Measurements from ENCODE around the gene HSD17B13. TPM values are rescaled to one million over a fixed set of nuclear protein-coding genes. Genes with fewer than 3 reads are reported as not detected.
"Not testable (repeated sequence)": the region's sequence is repeated elsewhere in the genome, so short reads cannot be mapped to it uniquely, and the experiment has no call there.

HSD17B13 gene
- total RNA-seq, 2 donors from 2014 or later: 0.58 TPM; not detected in 1

DNA sequence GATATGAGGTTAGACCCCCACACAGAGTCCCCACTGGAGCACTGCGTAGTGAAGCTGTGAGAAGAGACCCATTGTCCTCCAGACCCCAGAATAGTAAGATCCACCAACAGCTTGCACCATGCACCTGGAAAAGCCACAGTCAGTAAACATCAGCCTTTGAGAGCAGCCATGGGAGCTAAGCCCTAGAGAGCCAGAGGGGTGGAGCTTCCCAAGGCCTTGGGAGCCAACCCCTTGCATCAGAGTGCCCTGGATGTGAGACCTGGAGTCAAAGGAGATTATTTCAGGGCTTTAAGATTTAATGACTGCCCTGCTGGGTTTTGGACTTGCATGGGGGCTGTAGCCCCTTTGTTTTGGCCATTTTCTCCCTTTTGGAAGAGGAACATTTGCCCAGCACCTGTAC, 35.7 kb downstream of the HSD17B13 start:
- Histone ChIP-seq H3K36me3 (ENCODE audit: control insufficient read depth, insufficient read depth, low read length) (no peaks in the 10 kb centered on the region), H3K27ac (ENCODE audit: low read depth, low read length) (no peak overlapping the region), H3K9ac (ENCODE audit: extremely low read depth, low read length, poor library complexity, severe bottlenecking) (no peak overlapping the region), H3K4me3 (ENCODE audit: low read length) (no peak overlapping the region), H3K9me3 (ENCODE audit: control insufficient read depth, low read length) (peaks cover 8% of the 10 kb centered on the region), H3K4me1 (ENCODE audit: control insufficient read depth, insufficient read depth, low read length) (no peaks in the 10 kb centered on the region), H3K27me3 (ENCODE audit: control insufficient read depth, insufficient read depth, low read length, poor library complexity, severe bottlenecking) (no peaks in the 10 kb centered on the region)
- DNase-seq: no peak
- WGBS, 2 experiments (ENCODE audit: insufficient coverage in 1 of 2, insufficient read length in 1 of 2): 90 to 100% methylated on average over 1 of the region's 1 CpG
- Mint-ChIP-seq H3K27ac (no peak overlapping the region), H3K27me3 (ENCODE audit: insufficient read depth) (no peaks in the 10 kb centered on the region), H3K36me3 (ENCODE audit: low read depth) (peaks cover 4% of the 10 kb centered on the region), H3K4me3 (no peak overlapping the region), H3K9me3 (peaks cover 57% of the 10 kb centered on the region), H3K4me1 (no peaks in the 10 kb centered on the region)
- TF ChIP-seq, protein P1, sequence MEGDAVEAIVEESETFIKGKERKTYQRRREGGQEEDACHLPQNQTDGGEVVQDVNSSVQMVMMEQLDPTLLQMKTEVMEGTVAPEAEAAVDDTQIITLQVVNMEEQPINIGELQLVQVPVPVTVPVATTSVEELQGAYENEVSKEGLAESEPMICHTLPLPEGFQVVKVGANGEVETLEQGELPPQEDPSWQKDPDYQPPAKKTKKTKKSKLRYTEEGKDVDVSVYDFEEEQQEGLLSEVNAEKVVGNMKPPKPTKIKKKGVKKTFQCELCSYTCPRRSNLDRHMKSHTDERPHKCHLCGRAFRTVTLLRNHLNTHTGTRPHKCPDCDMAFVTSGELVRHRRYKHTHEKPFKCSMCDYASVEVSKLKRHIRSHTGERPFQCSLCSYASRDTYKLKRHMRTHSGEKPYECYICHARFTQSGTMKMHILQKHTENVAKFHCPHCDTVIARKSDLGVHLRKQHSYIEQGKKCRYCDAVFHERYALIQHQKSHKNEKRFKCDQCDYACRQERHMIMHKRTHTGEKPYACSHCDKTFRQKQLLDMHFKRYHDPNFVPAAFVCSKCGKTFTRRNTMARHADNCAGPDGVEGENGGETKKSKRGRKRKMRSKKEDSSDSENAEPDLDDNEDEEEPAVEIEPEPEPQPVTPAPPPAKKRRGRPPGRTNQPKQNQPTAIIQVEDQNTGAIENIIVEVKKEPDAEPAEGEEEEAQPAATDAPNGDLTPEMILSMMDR (conservative IDR thresholded peaks at IDR 0.05): no peak

DNA sequence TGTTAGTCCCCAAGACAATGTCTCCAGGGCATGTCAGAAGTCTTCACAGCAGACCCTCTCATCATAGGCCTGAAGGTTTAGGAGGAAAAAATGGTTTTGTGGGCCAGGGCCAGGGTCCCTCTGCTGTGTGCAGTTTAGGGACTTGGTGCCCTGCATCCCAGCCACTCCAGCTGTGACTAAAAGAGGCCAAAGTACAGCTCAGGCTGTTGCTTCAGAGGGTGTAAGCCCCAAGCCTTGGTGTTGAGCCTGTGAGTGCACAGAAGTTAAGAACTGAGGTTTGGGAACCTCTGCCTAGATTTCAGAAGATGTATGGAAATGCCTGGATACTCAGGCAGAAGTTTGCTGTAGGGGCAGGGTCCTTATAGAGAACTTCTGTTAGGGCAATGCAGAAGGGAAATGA, 38.4 kb downstream of the HSD17B13 start:
- H3K4me3 ChIP-seq (ENCODE audit: low read length); H3K4me3 Mint-ChIP-seq; H3K36me3 ChIP-seq (ENCODE audit: control insufficient read depth, insufficient read depth, low read length); H3K4me1 Mint-ChIP-seq; H3K9me3 ChIP-seq (ENCODE audit: control insufficient read depth, low read length); H3K9ac ChIP-seq (ENCODE audit: extremely low read depth, low read length, poor library complexity, severe bottlenecking); H3K27me3 ChIP-seq (ENCODE audit: control insufficient read depth, insufficient read depth, low read length, poor library complexity, severe bottlenecking); H3K27ac ChIP-seq (ENCODE audit: low read depth, low read length); DNase-seq; H3K27me3 Mint-ChIP-seq (ENCODE audit: insufficient read depth); H3K4me1 ChIP-seq (ENCODE audit: control insufficient read depth, insufficient read depth, low read length); H3K27ac Mint-ChIP-seq; H3K36me3 Mint-ChIP-seq (ENCODE audit: low read depth): not testable (repeated sequence)
- peaks cover 49% of the 10 kb centered on the region for H3K9me3 Mint-ChIP-seq

DNA sequence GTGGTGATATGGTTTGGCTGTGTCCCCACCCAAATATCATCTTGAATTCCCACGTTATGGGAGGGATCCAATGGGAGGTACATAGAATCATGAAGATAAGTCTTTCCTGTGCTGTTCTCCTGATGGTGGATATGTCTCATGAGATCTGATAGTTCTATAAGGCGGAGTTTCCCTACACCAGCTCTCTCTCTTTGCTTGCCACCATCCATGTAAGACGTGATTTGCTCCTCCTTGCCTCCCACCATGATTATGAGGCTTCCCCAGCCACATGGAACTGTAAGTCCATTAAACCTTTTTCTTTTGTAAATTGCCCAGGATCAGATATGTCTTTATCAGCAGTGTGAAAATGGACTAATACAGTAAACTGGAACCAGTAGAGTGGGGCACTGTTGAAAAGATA, 39.5 kb downstream of the HSD17B13 start:
- H3K4me1 Mint-ChIP-seq: no peaks in the 10 kb centered on the region
- H3K9me3 Mint-ChIP-seq: peaks cover 49% of the 10 kb centered on the region
- no peak overlapping the region for H3K4me3 ChIP-seq (ENCODE audit: low read length)
- WGBS, 2 experiments (ENCODE audit: insufficient coverage in 1 of 2, insufficient read length in 1 of 2): 63 to 76% methylated on average over 3 of the region's 3 CpGs
- H3K27me3 Mint-ChIP-seq (ENCODE audit: insufficient read depth): no peaks in the 10 kb centered on the region
- no peak overlapping the region for H3K9ac ChIP-seq (ENCODE audit: extremely low read depth, low read length, poor library complexity, severe bottlenecking)
- no peak for DNase-seq
- no peaks in the 10 kb centered on the region for H3K27me3 ChIP-seq (ENCODE audit: control insufficient read depth, insufficient read depth, low read length, poor library complexity, severe bottlenecking)
- H3K4me3 Mint-ChIP-seq: no peak overlapping the region
- H3K4me1 ChIP-seq (ENCODE audit: control insufficient read depth, insufficient read depth, low read length): no peaks in the 10 kb centered on the region
- peaks cover 4% of the 10 kb centered on the region for H3K36me3 Mint-ChIP-seq (ENCODE audit: low read depth)
- TF ChIP-seq, protein P1 (conservative IDR thresholded peaks at IDR 0.05): no peak
- H3K27ac Mint-ChIP-seq: no peak overlapping the region
- no peaks in the 10 kb centered on the region for H3K36me3 ChIP-seq (ENCODE audit: control insufficient read depth, insufficient read depth, low read length)
- no peak overlapping the region for H3K27ac ChIP-seq (ENCODE audit: low read depth, low read length)
- H3K9me3 ChIP-seq (ENCODE audit: control insufficient read depth, low read length): peaks cover 8% of the 10 kb centered on the region

DNA sequence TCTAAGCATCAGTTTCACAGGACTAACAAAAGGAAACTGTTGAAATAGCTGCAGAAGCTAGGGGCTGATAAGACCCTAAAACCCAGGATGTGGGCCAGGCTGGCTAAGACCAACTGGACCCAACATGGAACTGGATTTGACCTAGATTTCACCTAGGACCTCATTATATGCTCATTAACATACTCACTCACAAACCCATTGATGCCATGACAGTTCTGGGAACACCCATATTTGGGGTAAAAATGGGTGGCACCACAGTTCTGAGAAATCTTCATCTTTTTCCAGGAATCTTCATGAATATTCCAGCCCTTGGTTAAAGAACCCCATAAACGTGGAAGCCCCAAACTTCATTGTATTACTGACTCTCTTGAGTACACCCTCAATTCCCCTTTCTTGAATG, 41.1 kb downstream of the HSD17B13 start:
- H3K27ac ChIP-seq (ENCODE audit: low read depth, low read length): no peak overlapping the region
- Mint-ChIP-seq H3K9me3 (peaks cover 37% of the 10 kb centered on the region), H3K27me3 (ENCODE audit: insufficient read depth) (no peaks in the 10 kb centered on the region), H3K4me1 (no peaks in the 10 kb centered on the region), H3K4me3 (no peak overlapping the region), H3K27ac (no peak overlapping the region), H3K36me3 (ENCODE audit: low read depth) (peaks cover 2% of the 10 kb centered on the region)
- no peak for DNase-seq
- no peak overlapping the region for H3K4me3 ChIP-seq (ENCODE audit: low read length)
- no peaks in the 10 kb centered on the region for H3K27me3 ChIP-seq (ENCODE audit: control insufficient read depth, insufficient read depth, low read length, poor library complexity, severe bottlenecking)
- WGBS, 2 experiments (ENCODE audit: insufficient coverage in 1 of 2, insufficient read length in 1 of 2): 73 to 100% methylated on average over 1 of the region's 1 CpG
- no peaks in the 10 kb centered on the region for H3K36me3 ChIP-seq (ENCODE audit: control insufficient read depth, insufficient read depth, low read length)
- no peaks in the 10 kb centered on the region for H3K4me1 ChIP-seq (ENCODE audit: control insufficient read depth, insufficient read depth, low read length)
- TF ChIP-seq, protein P1 (conservative IDR thresholded peaks at IDR 0.05): no peak
- H3K9ac ChIP-seq (ENCODE audit: extremely low read depth, low read length, poor library complexity, severe bottlenecking): no peak overlapping the region
- peaks cover 8% of the 10 kb centered on the region for H3K9me3 ChIP-seq (ENCODE audit: control insufficient read depth, low read length)

All from endodermal cell (in vitro differentiated cells).